PC-9 (cell line): Measurements from ENCODE around the gene MAPKAPK2. TPM values are rescaled to one million over a fixed set of nuclear protein-coding genes. Genes with fewer than 3 reads are reported as not detected.
"Not testable (repeated sequence)": the region's sequence is repeated elsewhere in the genome, so short reads cannot be mapped to it uniquely, and the experiment has no call there.

Source experiments
- BruUV-seq: library from RNA; stranded (reverse); fragments of 400-500 nt; replicated peaks from 2 replicates; lab custom pipeline; 2021; lab: Mats Ljungman, UMichigan
- CTCF ChIA-PET: fragments of 300-600 bp; sonication (Branson Sonifier 250); formaldehyde crosslinking; loops from one replicate; lab custom pipeline; 2022; ENCODE audit warnings: antibody characterized with exemption; lab: Charles Lee
- POLR2A ChIA-PET: fragments of 300-600 bp; sonication (Branson Sonifier 250); formaldehyde crosslinking; loops from one replicate; lab custom pipeline; 2022; ENCODE audit warnings: antibody characterized with exemption; ENCODE audit not compliant: unreplicated experiment; lab: Charles Lee
- DNase-seq, 2 experiments: peaks; one replicate each; pipeline versions ENCODE4 v3.0.0 to v3.0.0-alpha.2; 2015 to 2022; ENCODE audit warnings: mixed read lengths in 1 of 2
- H2AFZ ChIP-seq: fragments of 200-600 bp; sonication (generic); 2 replicates; pipeline ENCODE4 v1.8.1; 2017; ENCODE audit warnings: antibody characterized with exemption
- H3F3A ChIP-seq: fragments of 200-600 bp; sonication (generic); 2 replicates; pipeline ENCODE4 v1.8.1; 2017; ENCODE audit warnings: antibody characterized with exemption, mild to moderate bottlenecking, low read depth; ENCODE audit not compliant: insufficient read depth
- H3K27ac ChIP-seq: fragments of 200-600 bp; sonication (generic); 2 replicates; pipeline ENCODE4 v1.6.1; 2016; ENCODE audit warnings: mixed run types
- H3K27me3 ChIP-seq: fragments of 200-600 bp; sonication (generic); 2 replicates; pipeline ENCODE4 v1.6.1; 2016; ENCODE audit warnings: low read depth, mixed run types; ENCODE audit not compliant: insufficient read depth
- H3K36me3 ChIP-seq: fragments of 200-600 bp; sonication (generic); 2 replicates; pipeline ENCODE4 v1.6.1; 2016; ENCODE audit warnings: low read depth, mixed run types
- H3K4me1 ChIP-seq: fragments of 200-600 bp; sonication (generic); replicated peaks from 2 replicates; pipeline ENCODE4 v1.6.1; 2016; ENCODE audit warnings: mixed run types; ENCODE audit not compliant: insufficient read depth
- H3K4me2 ChIP-seq: fragments of 200-600 bp; sonication (generic); 2 replicates; pipeline ENCODE4 v1.6.1; 2017; ENCODE audit warnings: mixed run types
- H3K4me3 ChIP-seq: fragments of 200-600 bp; sonication (generic); 2 replicates; pipeline ENCODE4 v1.6.1; 2016; ENCODE audit warnings: mixed run types
- H3K79me2 ChIP-seq: fragments of 200-600 bp; sonication (generic); 2 replicates; pipeline ENCODE4 v1.6.1; 2017; ENCODE audit warnings: low read depth, mixed run types
- H3K9me2 ChIP-seq: fragments of 200-600 bp; sonication (generic); 2 replicates; pipeline ENCODE4 v1.8.1; 2017; ENCODE audit warnings: mild to moderate bottlenecking; ENCODE audit not compliant: insufficient read depth
- H3K9me3 ChIP-seq: fragments of 200-600 bp; sonication (generic); 2 replicates; pipeline ENCODE4 v1.8.1; 2016; ENCODE audit warnings: low read depth; ENCODE audit not compliant: insufficient read depth
- H4K20me1 ChIP-seq: fragments of 200-600 bp; sonication (generic); 2 replicates; pipeline ENCODE4 v1.8.1; 2017; ENCODE audit not compliant: insufficient read depth
- CTCF ChIP-seq: fragments of 200-600 bp; sonication (generic); conservative IDR thresholded peaks from 2 replicates; pipeline ENCODE4 v1.6.1; 2017; ENCODE audit warnings: mixed run types, antibody characterized with exemption, mild to moderate bottlenecking, moderate library complexity
- EZH2 ChIP-seq: fragments of 200-600 bp; sonication (generic); IDR thresholded peaks from 2 replicates; pipeline ENCODE4 v1.8.0; 2017; ENCODE audit warnings: antibody characterized with exemption, low read depth
- intact Hi-C: fragments of 100-400 bp; cut with micrococcal nuclease; formaldehyde crosslinking; loops from one replicate; pipeline ENCODE4 v1.10.0; 2022; ENCODE audit not compliant: unreplicated experiment
- total RNA-seq: library from RNA; stranded (reverse); gene quantifications from 2 replicates; pipeline ENCODE4 v1.2.3, GENCODE V29; 2021

MAPKAPK2 gene
- total RNA-seq, 1 experiment from 2014 or later: 62.6 TPM

DNA sequence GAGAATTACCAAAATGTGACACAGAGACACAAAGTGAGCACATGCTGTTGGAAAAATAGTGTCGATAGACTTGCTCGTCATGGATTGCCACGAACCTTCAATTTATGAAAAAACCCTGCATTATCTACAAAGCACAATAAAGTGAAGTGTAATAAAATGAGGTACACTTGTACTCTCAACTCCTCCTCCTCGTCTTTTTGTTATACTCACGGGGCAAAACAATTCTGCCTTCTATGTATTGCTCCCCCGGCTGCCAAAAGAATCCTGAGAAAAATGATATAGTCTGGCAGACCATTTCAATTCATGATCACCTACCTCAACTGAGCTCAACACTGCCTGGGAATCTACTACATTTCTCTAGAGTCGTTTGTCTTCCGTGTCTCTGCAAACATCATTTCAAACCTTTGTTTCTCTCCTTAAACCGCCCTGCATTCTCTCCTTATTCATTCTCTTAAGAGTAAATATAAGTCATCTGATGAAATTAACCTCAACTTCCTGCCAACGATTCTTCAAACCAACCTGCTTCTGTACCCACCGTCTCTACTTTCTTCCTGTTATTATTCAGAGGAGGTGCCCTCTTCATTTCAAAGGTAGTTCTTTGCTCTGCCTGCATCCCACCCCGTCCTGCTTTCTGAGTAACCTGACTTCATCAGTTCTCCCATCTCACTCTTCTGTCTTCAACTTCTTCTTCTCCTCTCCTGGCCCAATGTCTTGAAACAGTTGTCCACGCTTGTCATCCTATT lies 73.0 kb downstream of the MAPKAPK2 start:
- Histone ChIP-seq H3K9me2 (no peaks in the 10 kb centered on the region), H3K27me3 (peaks cover 5% of the 10 kb centered on the region; the same call in 1 of the 2 replicates), H4K20me1 (no peaks in the 10 kb centered on the region), H3K4me2 (no peak overlapping the region), H2AFZ (no peak overlapping the region), H3K9me3 (0 out of 2 replicates have a peak, but pooled peaks cover 4% of the 10 kb centered on the region), H3K27ac (no peak overlapping the region), H3K4me3 (no peak overlapping the region), H3K4me1 (no peaks in the 10 kb centered on the region), H3K36me3 (no peaks in the 10 kb centered on the region), H3K79me2 (no peaks in the 10 kb centered on the region), H3F3A (no peaks in the 10 kb centered on the region)
- intact Hi-C loops: no loop called here
- POLR2A ChIA-PET: no interaction called here
- BruUV-seq: no TSS peak
- TF ChIP-seq CTCF: no peak
- TF ChIP-seq EZH2: no peak
- no peak for DNase-seq
- CTCF ChIA-PET: no interaction called here

DNA sequence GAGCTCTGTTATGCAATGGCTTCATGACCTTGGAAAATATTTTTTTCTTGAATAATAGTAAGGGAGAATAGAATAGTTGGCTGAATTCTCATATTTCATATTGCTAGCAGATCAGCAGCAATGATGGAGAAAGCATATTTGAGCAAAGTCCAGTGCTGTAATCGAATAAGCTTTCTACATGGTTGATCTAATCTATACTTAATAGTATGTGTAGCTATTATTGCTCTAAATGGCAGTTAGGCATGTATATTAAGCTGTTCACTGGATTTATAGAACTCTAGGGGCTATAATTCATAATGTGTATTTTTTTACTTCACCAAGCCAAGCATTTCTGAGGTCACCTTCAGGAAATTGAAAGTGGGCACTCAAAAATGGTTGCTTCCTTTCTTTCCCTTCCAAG lies 75.9 kb downstream of the MAPKAPK2 start:
- Histone ChIP-seq H3K4me1 (no peaks in the 10 kb centered on the region), H3K9me3 (no peaks in the 10 kb centered on the region), H4K20me1 (no peaks in the 10 kb centered on the region), H3K36me3 (no peaks in the 10 kb centered on the region), H3K27me3 (peaks cover 5% of the 10 kb centered on the region; the same call in 1 of the 2 replicates), H3K9me2 (no peaks in the 10 kb centered on the region), H3K4me2 (no peak overlapping the region), H3K4me3 (no peak overlapping the region), H3K27ac (no peak overlapping the region), H3F3A (no peaks in the 10 kb centered on the region), H3K79me2 (no peaks in the 10 kb centered on the region), H2AFZ (no peak overlapping the region)
- no TSS peak for BruUV-seq
- no peak for TF ChIP-seq EZH2
- TF ChIP-seq CTCF: no peak
- intact Hi-C loops: no loop called here
- POLR2A ChIA-PET: no interaction called here
- no peak for DNase-seq
- CTCF ChIA-PET: interaction anchor here (0.9 kb wide), 1 partner anchor 125 kb away, joined by 4 read pairs; the partner anchor contains the start of gene DYRK3

DNA sequence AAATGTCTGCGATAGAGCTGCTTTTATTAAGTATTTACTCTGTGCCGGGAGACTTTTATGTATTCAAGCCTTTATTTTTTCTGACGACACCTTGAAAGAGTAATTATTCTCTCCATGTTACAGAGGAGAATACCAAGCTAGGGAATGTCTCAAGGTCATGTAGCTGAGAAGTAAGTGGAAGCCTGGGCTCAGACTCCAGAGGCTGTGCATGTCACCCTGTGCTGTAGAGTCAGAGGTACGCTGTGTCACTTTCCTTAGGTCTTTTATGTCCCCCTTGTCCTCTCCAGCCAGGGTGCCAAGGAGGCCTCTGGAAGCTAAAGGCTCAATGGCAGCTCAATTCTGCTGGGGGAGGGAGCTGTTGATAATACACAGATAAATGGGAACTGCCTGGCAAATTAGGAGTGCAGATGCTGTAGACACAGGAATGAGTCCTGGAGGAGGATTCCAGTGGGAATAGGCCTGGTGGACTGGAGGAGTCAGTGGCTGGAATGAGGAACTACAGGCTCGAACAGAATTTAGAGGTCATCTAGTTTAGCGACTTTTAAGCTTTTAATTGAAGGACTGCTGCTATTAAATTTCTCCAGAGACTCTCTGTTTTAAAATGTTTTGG lies 76.6 kb downstream of the MAPKAPK2 start:
- H3K4me1 ChIP-seq: no peaks in the 10 kb centered on the region
- H3F3A ChIP-seq: no peaks in the 10 kb centered on the region
- H3K4me3 ChIP-seq: no peak overlapping the region
- ChIA-PET CTCF (interaction anchor here (0.9 kb wide), 1 partner anchor 126 kb away, joined by 4 read pairs; the partner anchor contains the start of gene DYRK3), POLR2A (no interaction called here)
- no peak overlapping the region for H3K4me2 ChIP-seq
- no TSS peak for BruUV-seq
- peaks cover 5% of the 10 kb centered on the region; the same call in 1 of the 2 replicates for H3K27me3 ChIP-seq
- no peak overlapping the region for H3K27ac ChIP-seq
- TF ChIP-seq CTCF (0 out of 2 replicates have a peak, but pooled peaks have one; percentile 20), EZH2 (no peak)
- no peak for DNase-seq
- no peak overlapping the region for H2AFZ ChIP-seq
- H4K20me1 ChIP-seq: no peaks in the 10 kb centered on the region
- no peaks in the 10 kb centered on the region for H3K9me3 ChIP-seq
- H3K79me2 ChIP-seq: no peaks in the 10 kb centered on the region
- intact Hi-C loops: no loop called here
- H3K9me2 ChIP-seq: no peaks in the 10 kb centered on the region
- no peaks in the 10 kb centered on the region for H3K36me3 ChIP-seq

GRCh38 chr1:206762741-206763364 lies 78.1 kb downstream of the MAPKAPK2 start:
- H2AFZ ChIP-seq, H4K20me1 ChIP-seq, H3K79me2 ChIP-seq, POLR2A ChIA-PET, H3K4me2 ChIP-seq, BruUV-seq, H3K27ac ChIP-seq, H3K36me3 ChIP-seq, H3K4me1 ChIP-seq, H3K9me2 ChIP-seq, H3K4me3 ChIP-seq, CTCF ChIA-PET, DNase-seq, H3K9me3 ChIP-seq, H3K27me3 ChIP-seq, intact Hi-C loops, H3F3A ChIP-seq: not testable (repeated sequence)
